ENCODE measurements around the gene ZDHHC13. TPM values are rescaled to one million over a fixed set of nuclear protein-coding genes. Genes with fewer than 3 reads are reported as not detected.

ZDHHC13 gene, protein sequence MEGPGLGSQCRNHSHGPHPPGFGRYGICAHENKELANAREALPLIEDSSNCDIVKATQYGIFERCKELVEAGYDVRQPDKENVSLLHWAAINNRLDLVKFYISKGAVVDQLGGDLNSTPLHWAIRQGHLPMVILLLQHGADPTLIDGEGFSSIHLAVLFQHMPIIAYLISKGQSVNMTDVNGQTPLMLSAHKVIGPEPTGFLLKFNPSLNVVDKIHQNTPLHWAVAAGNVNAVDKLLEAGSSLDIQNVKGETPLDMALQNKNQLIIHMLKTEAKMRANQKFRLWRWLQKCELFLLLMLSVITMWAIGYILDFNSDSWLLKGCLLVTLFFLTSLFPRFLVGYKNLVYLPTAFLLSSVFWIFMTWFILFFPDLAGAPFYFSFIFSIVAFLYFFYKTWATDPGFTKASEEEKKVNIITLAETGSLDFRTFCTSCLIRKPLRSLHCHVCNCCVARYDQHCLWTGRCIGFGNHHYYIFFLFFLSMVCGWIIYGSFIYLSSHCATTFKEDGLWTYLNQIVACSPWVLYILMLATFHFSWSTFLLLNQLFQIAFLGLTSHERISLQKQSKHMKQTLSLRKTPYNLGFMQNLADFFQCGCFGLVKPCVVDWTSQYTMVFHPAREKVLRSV
- 10 to 100 TPM; 17.9 to 21.0 (median 18.9) TPM for polyA plus RNA-seq (ENCODE audit: insufficient read length in 4 of 4)

DNA sequence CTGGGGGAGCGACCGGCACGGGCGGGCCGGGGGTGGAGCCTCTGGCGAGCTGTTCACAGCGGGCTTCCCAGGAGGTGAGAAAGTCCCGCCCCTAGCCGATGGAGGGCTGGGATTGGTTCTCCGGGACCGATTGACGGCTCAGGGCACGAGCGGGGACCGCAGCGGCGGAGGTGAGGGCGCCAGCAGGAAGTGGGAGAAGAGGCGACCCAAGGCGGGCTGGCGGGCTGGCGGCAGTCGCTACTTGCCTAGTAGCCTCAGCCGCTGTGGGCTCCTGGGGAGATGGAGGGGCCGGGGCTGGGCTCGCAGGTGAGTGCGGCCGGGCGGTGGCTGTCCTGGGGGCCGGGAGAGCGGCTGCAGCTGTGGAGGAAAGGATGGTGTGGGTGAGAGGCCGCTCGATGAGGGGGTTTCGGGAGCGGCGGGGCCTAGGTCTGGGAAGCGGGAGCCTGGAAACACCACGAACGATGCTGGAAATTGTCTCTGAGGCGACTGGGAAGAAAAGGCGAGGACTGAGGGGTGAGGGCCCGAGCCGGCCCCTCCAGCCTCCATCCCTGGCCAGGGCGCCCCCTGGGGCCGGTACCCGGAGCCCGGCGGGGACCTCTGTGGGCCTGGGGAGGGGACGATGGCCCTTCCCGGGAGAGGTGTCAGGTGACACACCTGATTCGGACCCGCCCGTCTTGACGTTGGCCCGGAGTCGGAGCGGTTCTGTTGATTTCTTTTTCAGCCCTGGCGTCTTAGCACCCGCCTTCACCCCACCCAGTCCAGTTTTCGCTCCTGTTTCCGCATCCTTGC, at the start of gene ZDHHC13:
Gene ZDHHC13 (plus strand): TSS at position 198 of the 789 bp plus-strand sequence. CDS start 82 bp downstream, at position 280.
- DNase-seq (ENCODE audit: low read depth in 4 of 4, low spot score in 2 of 4): peak in 3 of 4 donors; percentile 63 to 83 (median 75)

DNA sequence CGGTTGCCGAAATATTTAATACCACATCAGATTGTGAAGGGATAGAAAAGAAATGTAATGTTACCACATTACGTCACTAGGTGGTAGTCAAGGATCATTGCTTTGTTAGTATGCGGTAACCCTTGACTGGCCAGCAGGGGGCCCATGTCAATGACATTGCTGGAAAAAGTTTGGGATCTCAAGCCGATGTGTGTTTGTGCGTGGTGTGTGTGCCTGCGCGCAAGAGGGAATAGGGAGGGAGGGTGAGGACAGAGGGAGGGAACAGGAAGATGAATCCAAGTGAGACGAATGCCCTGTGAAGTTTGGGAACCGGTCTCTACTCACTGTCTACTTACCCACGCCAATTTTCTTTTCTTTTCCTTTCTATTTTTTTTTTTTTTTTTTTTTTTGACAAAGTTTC, 45.7 kb upstream of the ZDHHC13 start:
- DNase-seq (ENCODE audit: low read depth in 4 of 4, low spot score in 2 of 4): peak in 3 of 4 donors; percentile 47 to 73 (median 67)

DNA sequence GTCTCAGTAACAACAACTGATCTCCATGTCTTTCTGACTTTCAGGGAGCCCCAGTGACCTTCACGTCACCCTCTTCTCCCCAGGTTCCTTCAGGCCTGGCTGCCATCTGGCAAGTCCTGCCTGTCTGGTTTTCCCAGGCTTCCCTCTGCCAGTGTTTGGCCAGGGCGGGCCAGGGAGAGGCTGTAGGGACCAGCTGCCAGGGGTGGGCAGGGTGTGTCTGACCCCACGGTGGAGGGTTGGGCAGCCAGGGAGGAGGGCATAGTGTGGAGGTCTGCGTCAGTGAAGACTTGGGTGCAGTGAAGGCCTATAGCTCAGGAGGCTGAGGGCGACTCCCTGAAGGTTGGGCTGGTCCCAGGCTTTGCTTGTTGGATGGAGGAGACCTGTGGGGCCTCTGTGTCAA, 44.5 kb upstream of the ZDHHC13 start:
- DNase-seq (ENCODE audit: low read depth in 4 of 4, low spot score in 2 of 4): no peak

- DNase-seq (ENCODE audit: low read depth in 4 of 4, low spot score in 2 of 4): no peak
Observed at GRCh38 chr11:19073454-19074415, 43.2 kb upstream of the ZDHHC13 start.

GRCh38 chr11:19075636-19076035, 41.3 kb upstream of the ZDHHC13 start:
- no peak for DNase-seq (ENCODE audit: low read depth in 4 of 4, low spot score in 2 of 4)

GRCh38 chr11:19076744-19077589, 40.0 kb upstream of the ZDHHC13 start:
- peak in 1 of 4 donors; percentile 40 for DNase-seq (ENCODE audit: low read depth in 4 of 4, low spot score in 2 of 4)

DNA sequence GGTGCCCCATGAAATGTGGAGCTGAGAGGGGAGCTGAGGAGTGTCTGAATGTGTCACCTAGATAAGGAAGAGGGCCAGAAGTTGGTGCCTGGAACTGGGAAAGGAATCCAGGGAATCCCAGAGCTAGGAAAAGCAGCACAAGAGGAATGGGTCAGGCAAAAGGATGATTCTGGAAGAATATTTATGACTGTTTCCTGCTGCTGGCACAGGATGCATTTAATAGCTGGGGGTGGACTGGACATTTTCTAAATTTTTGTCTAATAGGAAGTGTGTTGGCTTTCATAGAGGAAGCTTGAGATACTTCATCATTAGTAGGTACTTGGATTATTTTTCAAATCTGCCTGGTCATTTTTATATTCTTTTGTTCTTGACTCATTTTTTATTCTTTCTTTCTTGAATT, 39.0 kb upstream of the ZDHHC13 start:
- no peak for DNase-seq (ENCODE audit: low read depth in 4 of 4, low spot score in 2 of 4)

DNA sequence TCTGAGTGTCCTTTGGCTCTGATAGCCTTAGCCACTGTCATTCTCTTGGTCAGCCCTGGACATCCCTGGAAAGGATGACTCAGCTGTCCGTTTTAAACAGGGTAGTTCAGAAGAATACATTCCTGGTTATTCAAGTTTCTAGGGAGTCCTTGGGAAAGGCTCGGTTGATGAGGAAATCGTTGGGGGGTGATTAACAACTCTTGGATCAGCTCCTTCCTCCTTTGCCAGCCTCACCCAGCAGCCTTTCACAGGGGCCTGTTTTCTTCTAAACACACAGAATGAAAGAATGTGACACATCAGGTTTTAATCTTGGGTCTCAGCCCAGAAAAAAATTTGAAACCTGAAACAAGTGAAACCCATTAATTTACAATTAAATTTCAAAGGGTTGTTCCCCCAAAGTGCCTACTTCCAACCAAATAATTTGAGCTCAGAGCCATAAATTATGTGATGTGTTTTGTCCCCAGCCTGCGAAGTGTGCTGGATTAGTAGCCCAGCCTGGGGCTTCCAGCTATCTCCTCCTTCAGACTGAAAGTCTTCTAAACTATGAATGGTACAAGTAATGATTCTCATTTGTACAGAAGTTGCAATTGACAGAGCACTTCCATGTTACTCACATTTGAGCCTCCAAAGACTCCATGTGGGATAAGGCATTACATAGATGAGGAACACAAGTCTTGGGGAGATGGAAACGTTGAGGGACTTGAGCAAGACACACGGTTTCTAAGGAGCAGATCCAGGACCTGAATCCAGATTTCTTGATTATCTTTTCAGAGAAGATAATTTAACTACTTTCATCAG, 37.1 kb upstream of the ZDHHC13 start:
- DNase-seq (ENCODE audit: low read depth in 4 of 4, low spot score in 2 of 4): no peak

DNA sequence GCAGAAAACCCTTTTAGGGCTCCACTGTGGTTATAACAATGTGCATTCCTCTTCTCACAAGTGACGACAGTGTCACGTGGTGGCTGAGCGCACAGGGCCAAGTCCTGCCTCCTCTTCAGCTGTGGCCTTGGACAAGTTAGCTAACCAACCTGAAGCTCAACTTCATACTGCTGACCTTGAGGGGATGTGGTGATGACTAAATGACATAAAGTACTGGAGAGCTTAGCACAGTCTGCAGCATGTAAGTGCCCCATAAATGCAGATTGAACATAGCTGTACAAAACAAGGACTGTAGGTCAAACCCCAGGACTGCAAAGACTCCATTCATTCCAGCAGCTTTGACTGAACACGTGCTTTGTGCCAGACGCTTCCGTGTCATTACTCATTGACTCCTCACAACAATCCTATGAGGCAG, 36.4 kb upstream of the ZDHHC13 start:
- DNase-seq (ENCODE audit: low read depth in 4 of 4, low spot score in 2 of 4): no peak

DNA sequence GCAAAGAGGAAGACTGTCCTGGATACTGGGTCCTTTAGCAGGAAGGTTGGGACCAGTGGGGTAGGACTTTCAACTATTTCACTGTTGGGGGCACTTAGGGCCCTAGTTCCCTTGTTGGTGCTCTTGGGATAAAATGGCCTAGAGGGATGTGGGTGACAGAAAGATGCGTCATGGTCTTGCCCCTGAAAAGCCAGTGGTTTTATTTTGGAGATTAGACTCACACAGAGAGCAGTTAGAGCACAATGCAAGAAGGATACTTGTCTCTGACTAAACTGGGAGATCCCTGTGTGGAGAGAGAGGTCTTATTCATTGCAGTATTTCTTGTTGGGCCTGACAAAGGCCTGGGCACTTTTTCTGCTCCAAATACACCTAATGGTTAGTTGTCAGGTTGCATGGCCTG, 33.8 kb upstream of the ZDHHC13 start:
- no peak for DNase-seq (ENCODE audit: low read depth in 4 of 4, low spot score in 2 of 4)

DNA sequence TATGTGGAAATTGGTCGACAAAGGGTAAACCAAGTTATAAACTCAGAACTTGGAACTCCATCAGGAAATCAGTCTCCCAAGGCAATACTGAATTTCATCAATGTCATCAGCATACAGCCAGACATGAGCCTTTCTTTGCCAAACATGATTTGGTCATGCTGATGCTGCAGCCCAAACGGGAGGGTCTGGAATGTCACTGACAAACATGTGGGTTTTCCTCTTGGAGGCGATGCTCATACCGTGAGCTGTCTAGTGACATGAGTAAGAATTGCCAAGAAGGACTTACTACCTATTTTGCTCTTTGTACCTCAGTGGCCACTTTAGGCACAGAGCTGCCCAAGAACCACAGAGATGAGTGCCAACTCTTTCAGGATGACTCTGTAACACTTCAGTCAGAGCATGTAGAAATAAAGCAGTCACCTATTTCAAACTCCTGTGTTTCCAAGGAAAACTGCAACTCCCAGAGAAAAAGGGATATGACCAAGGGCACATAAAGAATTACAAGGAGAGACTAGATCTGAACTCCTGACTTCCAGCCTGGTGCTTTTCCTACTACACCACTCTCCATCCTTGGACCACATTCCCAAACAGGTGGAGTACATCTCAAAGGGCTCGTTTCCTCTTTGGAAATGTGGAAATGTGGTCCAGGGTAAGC, 32.2 kb upstream of the ZDHHC13 start:
- DNase-seq (ENCODE audit: low read depth in 4 of 4, low spot score in 2 of 4): no peak

- DNase-seq (ENCODE audit: low read depth in 4 of 4, low spot score in 2 of 4): no peak
Observed at GRCh38 chr11:19087658-19088057, 29.3 kb upstream of the ZDHHC13 start.

DNA sequence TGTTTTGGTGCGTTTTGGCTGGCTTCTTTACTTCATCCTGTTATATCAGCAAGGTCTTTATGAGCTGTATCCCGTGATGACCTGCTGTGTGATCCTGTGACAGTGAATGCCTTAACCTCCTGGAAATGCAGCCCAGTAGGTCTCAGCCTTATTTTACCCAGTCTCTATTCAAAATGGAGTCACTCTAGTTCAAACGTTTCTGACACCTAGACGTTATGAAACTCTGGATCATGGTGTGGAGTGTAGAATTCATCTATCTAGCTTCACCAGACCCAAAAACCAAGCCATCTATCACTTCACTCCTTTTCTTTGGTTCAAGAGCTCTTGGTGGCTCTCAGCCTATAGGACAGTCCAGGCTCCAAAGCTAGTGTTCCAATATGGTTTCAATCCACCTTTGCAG, 28.2 kb upstream of the ZDHHC13 start:
- DNase-seq (ENCODE audit: low read depth in 4 of 4, low spot score in 2 of 4): no peak

- no peak for DNase-seq (ENCODE audit: low read depth in 4 of 4, low spot score in 2 of 4)
Observed at GRCh38 chr11:19089421-19089820, 27.5 kb upstream of the ZDHHC13 start.

- no peak for DNase-seq (ENCODE audit: low read depth in 4 of 4, low spot score in 2 of 4)
Observed at GRCh38 chr11:19091366-19091765, 25.6 kb upstream of the ZDHHC13 start.

DNA sequence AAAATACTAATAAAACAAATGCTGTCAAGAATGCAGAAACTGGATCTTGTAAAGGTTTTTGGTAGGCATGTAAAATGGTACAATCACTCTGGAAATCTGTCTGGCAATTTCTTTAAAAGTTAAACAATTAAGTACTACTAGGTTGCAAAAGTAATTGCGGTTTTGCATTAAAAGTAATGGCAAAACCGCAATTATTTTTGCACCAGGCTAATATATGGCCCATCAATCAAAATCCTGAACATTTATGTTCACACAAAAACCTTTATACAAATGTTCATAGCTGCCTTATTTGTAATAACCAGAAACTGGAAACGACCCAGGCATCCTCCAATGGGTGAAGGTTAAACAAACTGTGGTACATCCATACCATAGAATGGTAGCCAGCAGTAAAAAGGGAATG, 24.6 kb upstream of the ZDHHC13 start:
- DNase-seq (ENCODE audit: low read depth in 4 of 4, low spot score in 2 of 4): no peak

DNA sequence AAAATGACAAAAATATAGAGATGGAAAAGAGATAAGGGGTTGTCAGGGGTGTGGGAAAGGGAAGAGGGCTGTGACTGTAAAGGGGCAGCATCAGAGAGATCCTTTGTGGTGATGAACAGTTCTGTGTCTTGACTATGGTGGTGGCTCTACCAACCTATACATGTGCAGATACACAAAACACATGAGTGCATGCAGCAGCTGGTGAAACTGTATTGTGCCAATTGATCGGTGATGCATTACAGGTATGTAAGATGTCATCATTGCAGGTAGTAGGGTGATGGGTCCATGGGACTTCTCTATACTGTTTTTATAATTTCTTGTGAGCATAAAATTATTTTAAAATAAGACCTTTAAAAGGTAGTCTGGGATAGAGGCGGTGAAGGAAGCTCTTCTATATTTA, 24.1 kb upstream of the ZDHHC13 start:
- no peak for DNase-seq (ENCODE audit: low read depth in 4 of 4, low spot score in 2 of 4)

DNA sequence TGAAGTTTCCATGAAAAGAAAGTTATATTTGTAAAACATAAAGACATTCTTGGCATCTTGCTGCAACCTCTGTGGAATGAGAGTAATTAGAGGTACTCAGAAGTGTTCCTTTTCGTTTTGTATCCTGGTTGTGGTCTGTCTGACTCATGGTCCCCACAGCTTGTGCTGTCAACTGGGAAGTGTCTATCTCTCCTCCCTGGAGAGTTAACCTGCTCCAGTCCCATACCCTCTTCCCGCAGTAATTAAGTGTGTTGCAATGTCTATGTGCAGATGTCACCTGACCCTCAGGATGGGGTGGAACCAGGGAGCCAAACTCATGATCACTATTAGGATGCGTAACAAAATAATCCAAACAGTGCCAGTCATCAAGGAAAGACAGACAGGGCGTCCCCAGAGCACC, 23.0 kb upstream of the ZDHHC13 start:
- DNase-seq (ENCODE audit: low read depth in 4 of 4, low spot score in 2 of 4): no peak
